IMR-90 (cell line): ENCODE measurements around the gene RAP1GAP. TPM values are rescaled to one million over a fixed set of nuclear protein-coding genes. Genes with fewer than 3 reads are reported as not detected.
A peak's percentile ranks its signal among the peaks of the same experiment; 100 is the strongest.

Source experiments
- ATAC-seq: fragments of 200-7000 bp; cut with Tn5 transposase; 2 replicates; pipeline ENCODE4 v1.9.1; 2020; ENCODE audit warnings: low read depth, mild to moderate bottlenecking, moderate library complexity
- BruUV-seq: library from RNA; stranded (reverse); fragments of 400-500 nt; replicated peaks from 2 replicates; lab custom pipeline; 2021; lab: Mats Ljungman, UMichigan
- CTCF ChIA-PET: fragments of 300-600 bp; formaldehyde crosslinking; extraction: SDS; loops from one replicate; lab custom pipeline; 2021; ENCODE audit warnings: antibody characterized with exemption; lab: Yijun Ruan, JAX
- POLR2A ChIA-PET: fragments of 300-600 bp; sonication (Branson Sonifier 250); formaldehyde crosslinking; loops from one replicate; lab custom pipeline; 2022; ENCODE audit warnings: antibody characterized with exemption; ENCODE audit not compliant: unreplicated experiment; lab: Charles Lee
- DNase-seq: peaks from one replicate; pipeline ENCODE4 v3.0.0; 2013
- H2AFZ ChIP-seq: replicated peaks from 2 replicates; pipeline ENCODE3; 2013; ENCODE audit warnings: low read length, mild to moderate bottlenecking; ENCODE audit not compliant: poor library complexity
- H2AK5ac ChIP-seq: 2 replicates; pipeline ENCODE4 v1.6.1; 2013; ENCODE audit warnings: low read depth, low read length, inconsistent platforms
- H2AK9ac ChIP-seq: replicated peaks from 2 replicates; pipeline ENCODE3; 2013; ENCODE audit warnings: mild to moderate bottlenecking, low read depth, low read length, moderate library complexity; ENCODE audit not compliant: poor library complexity
- H2BK120ac ChIP-seq: 2 replicates; pipeline ENCODE4 v1.6.1; 2013; ENCODE audit warnings: low read depth, low read length, inconsistent platforms
- H2BK15ac ChIP-seq: 3 replicates; pipeline ENCODE4 v1.6.1; 2013; ENCODE audit warnings: low read depth, low read length, inconsistent platforms
- H2BK20ac ChIP-seq: 2 replicates; pipeline ENCODE4 v1.6.1; 2013; ENCODE audit warnings: low read depth, mild to moderate bottlenecking, inconsistent platforms, low read length, moderate library complexity
- H2BK5ac ChIP-seq: 2 replicates; pipeline ENCODE4 v1.6.1; 2013; ENCODE audit warnings: mild to moderate bottlenecking, low read depth, low read length, inconsistent platforms; ENCODE audit not compliant: poor library complexity, severe bottlenecking
- H3K14ac ChIP-seq: replicated peaks from 2 replicates; pipeline ENCODE4 v1.6.1; 2013; ENCODE audit warnings: low read depth, low read length, inconsistent platforms
- H3K18ac ChIP-seq: 2 replicates; pipeline ENCODE4 v1.6.1; 2013; ENCODE audit warnings: low read depth, low read length, control low read depth
- H3K23ac ChIP-seq: 2 replicates; pipeline ENCODE4 v1.6.1; 2013; ENCODE audit warnings: low read depth, low read length, inconsistent platforms
- H3K27ac ChIP-seq: 2 replicates; pipeline ENCODE4 v1.5.1; 2013; ENCODE audit warnings: mild to moderate bottlenecking, control low read depth, low read length; ENCODE audit not compliant: insufficient read depth
- H3K27me3 ChIP-seq: 2 replicates; pipeline ENCODE4 v1.6.1; 2013; ENCODE audit warnings: low read length; ENCODE audit not compliant: control insufficient read depth, insufficient read depth
- H3K36me3 ChIP-seq: 2 replicates; pipeline ENCODE4 v1.6.1; 2013; ENCODE audit warnings: low read length, mixed read lengths; ENCODE audit not compliant: control insufficient read depth, insufficient read depth
- H3K4ac ChIP-seq: 2 replicates; pipeline ENCODE4 v1.6.1; 2013; ENCODE audit warnings: low read depth, low read length, inconsistent platforms
- H3K4me1 ChIP-seq: 2 replicates; pipeline ENCODE4 v1.6.1; 2013; ENCODE audit warnings: low read length, mixed read lengths; ENCODE audit not compliant: control insufficient read depth, insufficient read depth
- H3K4me2 ChIP-seq: 2 replicates; pipeline ENCODE4 v1.6.1; 2013; ENCODE audit warnings: low read depth, mild to moderate bottlenecking, control low read depth, low read length, moderate library complexity
- H3K4me3 ChIP-seq: 2 replicates; pipeline ENCODE4 v1.5.1; 2013; ENCODE audit warnings: low read depth, mild to moderate bottlenecking, control low read depth, low read length, moderate library complexity; ENCODE audit not compliant: insufficient read depth
- H3K56ac ChIP-seq: 2 replicates; pipeline ENCODE4 v1.6.1; 2013; ENCODE audit warnings: low read length, inconsistent platforms; ENCODE audit not compliant: insufficient read depth; ENCODE audit errors: extremely low read depth
- H3K79me1 ChIP-seq, 2 experiments: 2 replicates each; pipeline ENCODE4 v1.6.1; 2013; ENCODE audit warnings: low read length in 2 of 2, inconsistent platforms in 1 of 2, low read depth in 1 of 2
- H3K9ac ChIP-seq: 2 replicates; pipeline ENCODE4 v1.6.1; 2013; ENCODE audit warnings: low read depth, low read length, control low read depth
- H3K9me1 ChIP-seq: 2 replicates; pipeline ENCODE4 v1.6.1; 2013; ENCODE audit warnings: low read length, inconsistent platforms; ENCODE audit not compliant: insufficient read depth
- H3K9me3 ChIP-seq: 2 replicates; pipeline ENCODE4 v1.6.1; 2013; ENCODE audit warnings: low read length; ENCODE audit not compliant: control insufficient read depth, insufficient read depth
- H4K20me1 ChIP-seq: 2 replicates; pipeline ENCODE4 v1.6.1; 2013; ENCODE audit warnings: low read length, inconsistent platforms; ENCODE audit not compliant: insufficient read depth
- H4K5ac ChIP-seq: 2 replicates; pipeline ENCODE4 v1.6.1; 2013; ENCODE audit warnings: mild to moderate bottlenecking, low read depth, low read length, control low read depth
- H4K8ac ChIP-seq, 2 experiments: 2 replicates each; pipeline ENCODE4 v1.6.1; 2013; ENCODE audit warnings: low read depth in 2 of 2, low read length in 2 of 2, control low read depth in 1 of 2, inconsistent platforms in 1 of 2
- H4K91ac ChIP-seq: 2 replicates; pipeline ENCODE4 v1.6.1; 2013; ENCODE audit warnings: low read depth, low read length, inconsistent platforms; ENCODE audit not compliant: insufficient read depth
- BHLHE40 ChIP-seq: fragments of 150-350 bp; IDR thresholded peaks from 2 replicates; pipeline ENCODE4 v1.6.1; 2016; ENCODE audit warnings: mild to moderate bottlenecking, low read depth, low read length
- CEBPB ChIP-seq: IDR thresholded peaks from 2 replicates; pipeline ENCODE4 v1.6.1; 2012; ENCODE audit warnings: low read depth, low read length, improper control_type of control experiment
- CHD1 ChIP-seq: IDR thresholded peaks from 2 replicates; pipeline ENCODE4 v1.6.1; 2012; ENCODE audit warnings: low read depth, low read length, improper control_type of control experiment
- FOS ChIP-seq: fragments of 150-350 bp; IDR thresholded peaks from 2 replicates; pipeline ENCODE4 v1.6.1; 2016; ENCODE audit warnings: low read depth, low read length
- MXI1 ChIP-seq: IDR thresholded peaks from 2 replicates; pipeline ENCODE4 v1.6.1; 2012; ENCODE audit warnings: low read depth, mild to moderate bottlenecking, low read length, moderate library complexity, borderline replicate concordance
- NFE2L2 ChIP-seq: fragments of 150-350 bp; IDR thresholded peaks from 2 replicates; pipeline ENCODE4 v1.6.1; 2016; ENCODE audit warnings: low read depth, mild to moderate bottlenecking, low read length
- POLR2A ChIP-seq: IDR thresholded peaks from 2 replicates; pipeline ENCODE4 v1.6.1; 2012; ENCODE audit warnings: mild to moderate bottlenecking, low read depth, low read length
- RAD21 ChIP-seq: IDR thresholded peaks from 2 replicates; pipeline ENCODE4 v1.6.1; 2012; ENCODE audit warnings: low read length, improper control_type of control experiment
- SMC3 ChIP-seq: fragments of 150-350 bp; IDR thresholded peaks from 2 replicates; pipeline ENCODE4 v1.6.1; 2016; ENCODE audit warnings: low read depth, mild to moderate bottlenecking, antibody characterized with exemption, low read length, moderate library complexity
- WGBS, 2 experiments: methylation state at CpG; one replicate each; pipeline versions ENCODE4 v1.1.5 to v1.1.7; 2013; ENCODE audit warnings: missing lambda C conversion rate in 2 of 2; ENCODE audit not compliant: insufficient read length in 1 of 2; ENCODE audit errors: extremely low coverage in 2 of 2; 5-methylcytosine and 5-hydroxymethylcytosine counted together
- dilution Hi-C: fragments of 300-500 bp; cut with HindIII; formaldehyde crosslinking; loops from one replicate; pipeline ENCODE4 v1.14.3; 2018; ENCODE audit warnings: low sequenced_read_pairs; ENCODE audit not compliant: unreplicated experiment
- in situ Hi-C: fragments of 300-500 bp; cut with MboI; formaldehyde crosslinking; loops from 3 replicates; pipeline ENCODE4 v1.14.3; 2019; ENCODE audit warnings: low sequenced_read_pairs, inconsistent platforms, mixed read lengths
- intact Hi-C: fragments of 100-400 bp; cut with micrococcal nuclease; formaldehyde crosslinking; loops from 2 replicates; pipeline ENCODE4 v1.10.0; 2022
- polyA plus RNA-seq, 3 experiments: library from polyadenylated mRNA; depleted of rRNA; stranded (reverse); fragments of >200 nt; gene quantifications; 2 replicates each; pipeline ENCODE4 v1.2.3, GENCODE V29; 2012; ENCODE audit warnings: low replicate concordance in 1 of 3
- total RNA-seq: library from RNA; depleted of rRNA; stranded (reverse); fragments of >200 nt; gene quantifications from 2 replicates; pipeline ENCODE4 v1.2.3, GENCODE V29; 2012
- TF ChIP-seq, protein P1 (sequence below): fragments of 150-350 bp; IDR thresholded peaks from 2 replicates; pipeline ENCODE4 v1.6.1; 2017; ENCODE audit warnings: mild to moderate bottlenecking, antibody characterized with exemption, low read length, low read depth
- TF ChIP-seq, protein P2 (sequence below): fragments of 150-350 bp; IDR thresholded peaks from 2 replicates; pipeline ENCODE4 v1.6.1; 2016; ENCODE audit warnings: low read depth, mild to moderate bottlenecking, low read length, moderate library complexity, borderline replicate concordance

The RAP1GAP gene
- total and polyA plus RNA-seq, 2 of the 4 experiments (the other 2 are of a cell fraction), result under 0.01 to 0.10 TPM

DNA sequence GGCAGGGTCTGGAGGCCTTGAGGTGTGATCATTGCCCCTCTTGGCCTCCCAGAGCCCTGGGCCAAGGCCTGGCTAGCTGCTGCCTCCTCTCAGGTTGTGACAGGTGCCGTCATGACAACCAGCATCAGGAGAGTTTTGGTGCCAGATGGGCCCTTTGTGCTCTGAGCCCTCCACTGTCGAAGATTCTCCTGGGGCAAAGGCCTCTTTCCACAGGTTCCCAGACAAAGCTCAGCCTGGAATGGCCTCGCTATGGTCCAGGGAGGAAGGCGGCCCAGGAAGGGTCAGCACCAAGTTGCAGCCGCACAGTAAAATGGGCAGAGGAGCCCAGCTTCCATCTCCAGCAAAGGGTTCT, 81.6 kb downstream of the RAP1GAP start (continued):
- TF ChIP-seq CHD1, result no peak

DNA sequence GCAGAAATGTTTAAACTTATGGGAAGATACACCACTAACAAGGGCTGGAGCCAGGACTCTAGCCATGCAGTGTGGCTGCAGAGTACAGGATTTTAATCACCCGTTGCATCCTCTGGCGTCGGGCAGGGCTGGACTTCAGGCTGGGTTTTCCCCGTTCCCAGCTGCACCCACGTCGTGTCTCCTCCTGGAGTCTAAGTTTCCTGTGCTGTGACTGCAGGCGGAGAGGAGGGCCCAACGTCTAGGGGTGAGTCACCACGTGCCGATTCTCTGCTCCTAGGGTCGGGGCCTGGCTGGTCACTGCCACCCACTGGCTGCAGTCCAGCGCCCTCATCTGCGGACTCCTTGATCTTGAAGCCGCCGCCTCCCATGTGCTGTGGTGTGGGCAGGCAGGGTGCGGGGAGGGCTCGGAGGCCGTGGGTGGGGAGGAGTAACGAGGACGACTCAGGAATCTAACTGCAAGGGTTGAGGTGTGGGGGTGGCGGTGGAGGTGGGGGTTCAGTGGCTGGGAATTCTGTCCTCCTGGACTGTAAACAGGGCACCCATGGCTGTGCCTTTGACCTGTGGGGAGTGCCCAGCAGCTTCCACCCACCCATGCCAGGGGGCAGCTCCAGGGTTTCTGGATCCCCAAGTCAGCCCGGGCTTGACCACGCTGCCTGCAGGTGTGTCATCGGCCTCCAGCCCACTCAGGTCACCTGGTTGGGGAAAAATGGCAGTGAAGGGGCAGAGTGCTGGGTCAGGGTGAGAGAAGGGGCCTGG, 82.1 kb downstream of the RAP1GAP start:
- Histone ChIP-seq H3K4me3 (no peak overlapping the region), H3K4me2 (no peak overlapping the region), H2BK20ac (peak overlapping the region; percentile 54), H4K5ac (no peak overlapping the region), H3K56ac (no peak overlapping the region), H2AK5ac (peak overlapping the region; percentile 61), H4K20me1 (no peaks in the 10 kb centered on the region), H3K9me3 (no peaks in the 10 kb centered on the region), H3K27me3 (peaks cover 16% of the 10 kb centered on the region; the same call in 1 of the 2 replicates), H4K8ac (peak overlapping the region; percentile 25 to 29; a peak in 3 of 4 replicates), H2BK15ac (peak overlapping the region; percentile 16; the same call in 1 of the 3 replicates), H2BK120ac (peak overlapping the region; percentile 67), H2AFZ (peak overlapping the region; percentile 73), H3K79me1 (no peaks in the 10 kb centered on the region), H3K4ac (peak overlapping the region; percentile 77), H3K27ac (no peak overlapping the region; the same call in 1 of the 2 replicates), H3K36me3 (no peaks in the 10 kb centered on the region), H3K23ac (no peak overlapping the region), H3K9ac (no peak overlapping the region), H3K18ac (no peak overlapping the region), H2AK9ac (peak overlapping the region; percentile 88), H2BK5ac (no peak overlapping the region), H3K14ac (peak overlapping the region; percentile 64; the same call in 1 of the 2 replicates), H3K9me1 (peaks cover 2% of the 10 kb centered on the region; the same call in 1 of the 2 replicates), H4K91ac (0 out of 2 replicates have a peak overlapping the region, but pooled peaks have one; percentile 60), H3K4me1 (peaks cover 7% of the 10 kb centered on the region)
- ChIA-PET POLR2A (no interaction called here), CTCF (no interaction called here)
- in situ Hi-C loops, result loop anchor here (5.0 kb wide), 1 partner anchor 355 kb away; no protein-coding TSS in a partner anchor
- WGBS, 2 experiments, result 0% methylated on average over 8 of the region's 24 CpGs; no CpG with 5 or more reads in 1 of the 2 experiments
- ATAC-seq (peak; percentile 92), DNase-seq (peak; percentile 91)
- intact Hi-C loops, result loop anchor here (5.0 kb wide), 1 partner anchor 50 kb away; no protein-coding TSS in a partner anchor
- BruUV-seq, result no TSS peak
- dilution Hi-C loops, result no loop called here
- TF ChIP-seq FOS (peak; percentile 87), NFE2L2 (no peak), POLR2A (0 out of 2 replicates have a peak, but pooled peaks have one; percentile 22), MXI1 (peak; percentile 36; the same call in 1 of the 2 replicates), CEBPB (peak; percentile 12; the same call in 1 of the 2 replicates), BHLHE40 (peak; percentile 72), RAD21 (peak; percentile 28; the same call in 1 of the 2 replicates), SMC3 (no peak)
- TF ChIP-seq, protein P1, sequence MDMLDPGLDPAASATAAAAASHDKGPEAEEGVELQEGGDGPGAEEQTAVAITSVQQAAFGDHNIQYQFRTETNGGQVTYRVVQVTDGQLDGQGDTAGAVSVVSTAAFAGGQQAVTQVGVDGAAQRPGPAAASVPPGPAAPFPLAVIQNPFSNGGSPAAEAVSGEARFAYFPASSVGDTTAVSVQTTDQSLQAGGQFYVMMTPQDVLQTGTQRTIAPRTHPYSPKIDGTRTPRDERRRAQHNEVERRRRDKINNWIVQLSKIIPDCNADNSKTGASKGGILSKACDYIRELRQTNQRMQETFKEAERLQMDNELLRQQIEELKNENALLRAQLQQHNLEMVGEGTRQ, result peak; percentile 71; the same call in 1 of the 2 replicates
- TF ChIP-seq, protein P2, sequence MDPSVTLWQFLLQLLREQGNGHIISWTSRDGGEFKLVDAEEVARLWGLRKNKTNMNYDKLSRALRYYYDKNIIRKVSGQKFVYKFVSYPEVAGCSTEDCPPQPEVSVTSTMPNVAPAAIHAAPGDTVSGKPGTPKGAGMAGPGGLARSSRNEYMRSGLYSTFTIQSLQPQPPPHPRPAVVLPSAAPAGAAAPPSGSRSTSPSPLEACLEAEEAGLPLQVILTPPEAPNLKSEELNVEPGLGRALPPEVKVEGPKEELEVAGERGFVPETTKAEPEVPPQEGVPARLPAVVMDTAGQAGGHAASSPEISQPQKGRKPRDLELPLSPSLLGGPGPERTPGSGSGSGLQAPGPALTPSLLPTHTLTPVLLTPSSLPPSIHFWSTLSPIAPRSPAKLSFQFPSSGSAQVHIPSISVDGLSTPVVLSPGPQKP, result no peak
